ENCODE results near the gene ALG14.

DNA sequence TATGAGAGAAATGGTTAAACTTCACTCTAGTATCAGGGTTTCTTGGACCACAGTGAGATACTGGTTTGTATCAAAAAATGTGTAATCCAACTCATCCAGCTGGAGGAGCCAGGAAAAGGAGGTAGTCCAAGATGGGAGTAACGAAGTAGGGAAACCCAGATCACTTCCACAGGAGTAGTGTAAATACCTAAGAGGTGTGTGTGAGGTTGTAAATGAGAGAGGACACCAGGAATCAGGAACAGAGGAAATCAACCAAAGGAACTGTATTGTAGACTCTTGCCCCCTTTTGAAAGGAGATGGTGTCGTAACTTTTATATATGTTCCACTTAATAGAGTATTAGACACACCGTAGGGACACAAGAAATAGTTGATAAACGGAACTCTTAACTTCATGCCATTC, 24.7 kb upstream of the ALG14 start:
- TF ChIP-seq, protein P1, sequence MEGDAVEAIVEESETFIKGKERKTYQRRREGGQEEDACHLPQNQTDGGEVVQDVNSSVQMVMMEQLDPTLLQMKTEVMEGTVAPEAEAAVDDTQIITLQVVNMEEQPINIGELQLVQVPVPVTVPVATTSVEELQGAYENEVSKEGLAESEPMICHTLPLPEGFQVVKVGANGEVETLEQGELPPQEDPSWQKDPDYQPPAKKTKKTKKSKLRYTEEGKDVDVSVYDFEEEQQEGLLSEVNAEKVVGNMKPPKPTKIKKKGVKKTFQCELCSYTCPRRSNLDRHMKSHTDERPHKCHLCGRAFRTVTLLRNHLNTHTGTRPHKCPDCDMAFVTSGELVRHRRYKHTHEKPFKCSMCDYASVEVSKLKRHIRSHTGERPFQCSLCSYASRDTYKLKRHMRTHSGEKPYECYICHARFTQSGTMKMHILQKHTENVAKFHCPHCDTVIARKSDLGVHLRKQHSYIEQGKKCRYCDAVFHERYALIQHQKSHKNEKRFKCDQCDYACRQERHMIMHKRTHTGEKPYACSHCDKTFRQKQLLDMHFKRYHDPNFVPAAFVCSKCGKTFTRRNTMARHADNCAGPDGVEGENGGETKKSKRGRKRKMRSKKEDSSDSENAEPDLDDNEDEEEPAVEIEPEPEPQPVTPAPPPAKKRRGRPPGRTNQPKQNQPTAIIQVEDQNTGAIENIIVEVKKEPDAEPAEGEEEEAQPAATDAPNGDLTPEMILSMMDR (IDR thresholded peaks at IDR 0.05) = no peak
- TF ChIP-seq POLR2A (IDR thresholded peaks at IDR 0.05) = no peak

All from esophagus squamous epithelium (tissue), 4 donors.